OCI-LY3 (cell line): ENCODE data around the gene ASCC1.

Experiments
- EZH2phosphoT487 ChIP-seq: fragments of 200-600 bp; shearing (Covaris generic); IDR thresholded peaks from 2 replicates; pipeline ENCODE4 v1.6.1; 2018; ENCODE audit warnings: antibody characterized with exemption, mixed run types, low read depth
- TF ChIP-seq, protein P1 (sequence below): fragments of 200-600, 300-600 bp; sonication (generic); IDR thresholded peaks from 2 replicates; pipeline ENCODE4 v1.5.1; 2014; ENCODE audit warnings: antibody characterized with exemption, low read length, low read depth

DNA sequence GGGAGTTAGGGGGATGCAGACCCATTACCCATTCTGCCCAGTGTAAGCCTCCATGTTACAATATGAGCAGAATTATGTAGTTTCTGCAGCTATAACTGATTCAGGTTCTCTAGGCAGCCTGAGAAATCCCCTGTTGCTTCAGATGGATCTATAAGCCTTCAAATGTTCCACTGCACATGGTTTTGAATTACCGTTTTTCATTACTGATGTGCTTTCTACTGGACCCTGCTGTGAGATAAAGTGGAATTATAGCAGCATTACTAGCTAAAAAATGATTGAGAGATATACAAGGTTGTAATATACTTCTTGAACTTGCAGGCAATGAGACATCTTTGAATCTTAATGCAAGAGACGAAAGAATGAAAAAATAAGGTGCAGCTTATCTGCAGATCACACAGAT, 38.6 kb downstream of the ASCC1 start:
- TF ChIP-seq, protein P1, sequence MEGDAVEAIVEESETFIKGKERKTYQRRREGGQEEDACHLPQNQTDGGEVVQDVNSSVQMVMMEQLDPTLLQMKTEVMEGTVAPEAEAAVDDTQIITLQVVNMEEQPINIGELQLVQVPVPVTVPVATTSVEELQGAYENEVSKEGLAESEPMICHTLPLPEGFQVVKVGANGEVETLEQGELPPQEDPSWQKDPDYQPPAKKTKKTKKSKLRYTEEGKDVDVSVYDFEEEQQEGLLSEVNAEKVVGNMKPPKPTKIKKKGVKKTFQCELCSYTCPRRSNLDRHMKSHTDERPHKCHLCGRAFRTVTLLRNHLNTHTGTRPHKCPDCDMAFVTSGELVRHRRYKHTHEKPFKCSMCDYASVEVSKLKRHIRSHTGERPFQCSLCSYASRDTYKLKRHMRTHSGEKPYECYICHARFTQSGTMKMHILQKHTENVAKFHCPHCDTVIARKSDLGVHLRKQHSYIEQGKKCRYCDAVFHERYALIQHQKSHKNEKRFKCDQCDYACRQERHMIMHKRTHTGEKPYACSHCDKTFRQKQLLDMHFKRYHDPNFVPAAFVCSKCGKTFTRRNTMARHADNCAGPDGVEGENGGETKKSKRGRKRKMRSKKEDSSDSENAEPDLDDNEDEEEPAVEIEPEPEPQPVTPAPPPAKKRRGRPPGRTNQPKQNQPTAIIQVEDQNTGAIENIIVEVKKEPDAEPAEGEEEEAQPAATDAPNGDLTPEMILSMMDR = no peak
- TF ChIP-seq EZH2phosphoT487 = no peak
